HG03280 (cell line): ENCODE measurements around the gene ANKS1A.

Source experiments
- ATAC-seq: cut with Tn5 transposase; IDR thresholded peaks from one replicate; pipeline ENCODE4 v1.9.1; 2021; ENCODE audit warnings: mild to moderate bottlenecking, moderate library complexity; ENCODE audit not compliant: unreplicated experiment

Gene ANKS1A

DNA sequence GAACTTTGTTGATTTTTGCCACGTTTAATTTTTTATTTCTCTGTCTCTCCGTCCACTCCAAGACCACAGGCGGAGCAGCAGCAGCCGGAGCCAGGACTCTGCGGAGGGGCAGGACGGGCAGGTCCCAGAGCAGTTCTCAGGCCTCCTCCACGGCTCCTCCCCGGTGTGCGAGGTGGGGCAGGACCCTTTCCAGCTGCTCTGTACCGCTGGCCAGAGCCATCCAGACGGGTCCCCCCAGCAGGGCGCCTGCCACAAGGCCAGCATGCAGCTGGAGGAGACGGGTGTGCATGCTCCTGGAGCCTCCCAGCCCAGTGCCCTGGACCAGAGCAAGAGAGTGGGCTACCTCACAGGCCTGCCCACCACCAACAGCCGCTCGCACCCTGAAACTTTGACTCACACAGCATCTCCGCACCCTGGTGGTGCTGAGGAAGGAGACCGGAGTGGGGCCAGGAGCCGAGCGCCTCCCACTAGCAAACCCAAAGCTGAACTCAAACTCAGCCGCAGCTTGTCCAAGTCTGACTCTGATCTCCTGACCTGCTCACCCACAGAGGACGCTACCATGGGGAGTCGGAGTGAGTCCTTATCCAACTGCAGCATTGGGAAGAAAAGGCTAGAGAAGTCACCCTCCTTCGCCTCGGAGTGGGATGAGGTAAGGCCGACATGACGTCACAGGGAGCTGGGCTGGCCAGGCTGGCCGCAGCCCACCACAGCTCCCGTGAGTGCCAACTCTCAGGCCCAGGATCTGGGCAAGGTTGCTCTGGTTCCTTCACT, 128.5 kb downstream of the ANKS1A start:
- no peak for ATAC-seq

DNA sequence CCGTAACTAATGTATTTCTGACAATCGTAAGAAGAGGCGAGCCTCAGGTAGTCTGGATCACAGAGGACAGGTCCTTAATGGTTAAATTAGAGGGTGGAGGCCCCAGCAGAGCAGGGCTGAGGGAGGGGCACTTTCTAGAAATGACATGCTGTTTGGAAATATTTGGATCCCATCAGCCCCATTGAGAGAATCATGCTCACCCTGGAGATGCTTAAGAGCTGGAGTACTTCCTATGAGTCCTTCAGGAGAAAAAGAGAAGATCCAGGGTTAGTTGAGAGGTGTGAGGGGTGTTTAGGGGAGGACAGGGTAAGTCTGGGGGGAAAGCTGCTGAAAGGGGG, 129.1 kb downstream of the ANKS1A start:
- ATAC-seq, result no peak

DNA sequence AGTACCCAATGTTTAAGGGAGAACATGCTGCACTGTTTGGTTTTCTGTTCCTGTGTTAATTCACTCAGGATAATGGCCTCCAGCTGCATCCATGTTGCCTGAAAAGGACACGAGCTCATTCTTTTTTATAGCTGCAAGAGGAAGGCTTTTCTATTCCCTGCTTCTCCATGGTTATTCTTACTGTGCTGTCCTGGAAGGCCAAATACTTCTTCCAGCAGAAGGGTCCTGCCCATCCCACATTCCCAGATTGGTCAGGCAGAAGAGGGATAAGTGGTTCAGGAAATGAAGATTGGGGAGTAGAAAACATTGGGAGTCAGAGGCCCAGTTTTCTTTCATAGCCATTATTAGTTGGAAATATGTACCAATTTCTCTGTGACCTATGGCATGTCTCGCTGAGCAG, 129.7 kb downstream of the ANKS1A start:
- ATAC-seq, result no peak

DNA sequence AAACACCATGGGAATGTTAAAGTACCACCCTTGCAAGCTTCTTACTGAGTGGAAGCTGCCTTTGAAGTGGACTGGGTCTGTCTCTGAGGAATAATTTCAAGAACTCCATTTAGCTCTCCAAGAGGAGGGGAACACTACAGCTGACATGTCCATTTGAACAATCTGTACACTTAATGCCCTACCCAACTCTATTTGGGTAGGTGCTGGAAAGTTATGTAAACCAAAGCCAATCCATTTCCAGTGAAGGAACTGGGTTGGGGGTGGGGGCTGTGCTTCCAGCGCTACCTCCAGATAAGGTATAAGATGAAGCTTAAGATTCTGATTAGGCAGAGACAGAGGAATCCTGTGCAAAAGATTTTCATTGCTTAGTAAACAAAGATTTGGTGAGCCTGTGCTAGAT, 130.1 kb downstream of the ANKS1A start:
- ATAC-seq, result no peak

DNA sequence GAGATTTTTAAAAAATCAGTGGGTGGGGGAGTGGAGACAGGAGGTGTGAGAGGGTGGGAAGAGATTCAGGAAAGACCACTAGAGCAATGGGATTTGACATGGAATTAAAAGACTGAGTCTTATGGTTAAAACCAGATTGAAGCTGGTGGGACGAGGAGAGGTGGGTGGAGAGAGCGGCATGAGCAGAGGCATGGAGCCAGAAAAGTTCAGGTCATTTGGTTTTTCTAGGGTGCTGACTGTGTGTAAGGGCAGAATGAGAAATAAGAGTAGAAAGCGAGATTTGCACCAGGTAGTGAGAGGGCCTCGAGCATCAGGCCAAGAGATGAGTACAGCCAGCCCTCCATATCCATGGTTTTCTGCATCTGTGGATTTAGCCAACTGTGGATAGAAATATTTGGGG, 130.8 kb downstream of the ANKS1A start:
- no peak for ATAC-seq

DNA sequence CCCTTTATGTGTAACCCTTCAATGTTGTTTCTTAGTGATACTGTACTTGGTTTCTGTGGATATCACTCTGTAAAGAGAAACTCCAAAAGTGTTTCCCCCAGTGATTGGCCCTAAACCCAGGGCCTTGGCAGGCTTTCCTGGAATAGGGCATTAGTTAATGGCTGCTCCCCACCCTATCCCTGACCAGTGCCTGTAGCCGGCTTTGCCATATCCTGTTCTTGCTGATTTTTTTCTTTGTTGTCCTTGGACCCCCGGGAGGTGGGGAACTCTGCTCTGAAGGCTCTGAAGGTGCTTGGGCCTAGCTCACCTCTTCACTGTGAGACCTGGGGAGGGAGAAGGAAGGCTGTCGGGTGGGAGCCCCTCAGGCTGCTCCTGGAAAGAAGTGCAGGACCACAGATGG, 131.9 kb downstream of the ANKS1A start:
- no peak for ATAC-seq

DNA sequence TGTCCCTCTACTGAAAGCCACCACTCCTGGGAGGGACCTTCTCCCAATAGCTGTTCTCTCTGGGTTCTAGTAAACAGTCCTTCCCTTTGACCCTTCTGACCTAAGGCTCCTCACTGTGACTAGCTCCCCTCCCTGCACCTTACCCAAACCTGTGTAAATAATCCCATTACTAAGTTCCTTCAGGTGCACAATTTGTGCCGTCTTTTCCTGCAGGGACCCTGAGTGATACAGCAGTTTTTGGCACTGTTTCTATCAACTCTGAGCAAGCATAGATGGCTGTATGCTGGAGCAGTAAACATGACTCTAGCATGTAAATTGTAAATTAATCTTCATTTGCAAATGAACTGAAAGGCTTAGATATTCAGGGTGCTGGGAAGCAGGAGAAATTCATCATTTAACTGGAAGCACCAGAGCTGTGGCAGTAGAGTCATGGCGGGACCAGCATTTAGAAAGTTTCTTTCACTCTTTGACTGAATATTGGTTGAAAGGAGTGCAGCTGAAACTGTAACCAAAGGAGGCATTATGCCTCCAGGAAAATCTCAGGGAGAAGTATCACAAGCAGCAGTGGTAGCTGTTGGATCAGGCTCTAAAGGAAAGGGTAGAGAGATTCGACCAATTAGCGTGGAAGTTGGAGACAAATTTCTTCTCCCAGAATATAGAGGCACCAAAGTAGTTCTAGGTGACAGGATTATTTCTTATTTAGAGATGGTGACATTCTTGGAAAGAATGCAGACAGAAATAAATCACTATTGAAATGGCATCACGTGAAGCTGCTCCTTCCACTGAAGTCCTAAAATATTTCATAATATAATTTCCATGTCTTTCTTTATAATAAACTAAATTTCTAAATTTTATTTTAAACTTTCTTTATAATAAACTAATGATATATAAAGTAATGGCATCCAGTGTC, 134.3 kb downstream of the ANKS1A start:
- ATAC-seq, result no peak

DNA sequence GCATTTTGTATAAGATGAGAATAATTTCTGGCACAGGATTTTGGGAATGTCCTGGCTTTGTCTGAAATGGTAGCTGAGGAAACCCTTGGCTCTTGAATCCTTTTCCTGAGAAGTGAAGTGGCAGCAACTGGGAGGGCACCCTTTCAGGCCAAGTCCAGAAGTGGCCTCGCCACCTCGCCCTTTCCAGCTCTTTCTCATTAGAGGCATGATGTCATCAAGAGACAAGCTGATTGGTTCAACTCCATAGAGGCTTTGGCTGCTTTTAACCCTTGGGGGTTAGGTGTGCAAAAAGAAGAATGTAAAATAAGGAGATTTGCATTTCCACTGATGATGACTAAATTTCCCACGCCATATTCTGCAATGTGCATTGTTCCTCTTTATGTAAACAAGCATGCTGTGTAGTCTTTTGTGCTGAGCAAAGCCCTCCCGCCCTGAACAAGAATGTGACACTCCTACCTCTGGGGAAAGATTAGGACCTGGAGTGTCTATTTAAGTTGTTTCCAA, 135.5 kb downstream of the ANKS1A start:
- no peak for ATAC-seq

DNA sequence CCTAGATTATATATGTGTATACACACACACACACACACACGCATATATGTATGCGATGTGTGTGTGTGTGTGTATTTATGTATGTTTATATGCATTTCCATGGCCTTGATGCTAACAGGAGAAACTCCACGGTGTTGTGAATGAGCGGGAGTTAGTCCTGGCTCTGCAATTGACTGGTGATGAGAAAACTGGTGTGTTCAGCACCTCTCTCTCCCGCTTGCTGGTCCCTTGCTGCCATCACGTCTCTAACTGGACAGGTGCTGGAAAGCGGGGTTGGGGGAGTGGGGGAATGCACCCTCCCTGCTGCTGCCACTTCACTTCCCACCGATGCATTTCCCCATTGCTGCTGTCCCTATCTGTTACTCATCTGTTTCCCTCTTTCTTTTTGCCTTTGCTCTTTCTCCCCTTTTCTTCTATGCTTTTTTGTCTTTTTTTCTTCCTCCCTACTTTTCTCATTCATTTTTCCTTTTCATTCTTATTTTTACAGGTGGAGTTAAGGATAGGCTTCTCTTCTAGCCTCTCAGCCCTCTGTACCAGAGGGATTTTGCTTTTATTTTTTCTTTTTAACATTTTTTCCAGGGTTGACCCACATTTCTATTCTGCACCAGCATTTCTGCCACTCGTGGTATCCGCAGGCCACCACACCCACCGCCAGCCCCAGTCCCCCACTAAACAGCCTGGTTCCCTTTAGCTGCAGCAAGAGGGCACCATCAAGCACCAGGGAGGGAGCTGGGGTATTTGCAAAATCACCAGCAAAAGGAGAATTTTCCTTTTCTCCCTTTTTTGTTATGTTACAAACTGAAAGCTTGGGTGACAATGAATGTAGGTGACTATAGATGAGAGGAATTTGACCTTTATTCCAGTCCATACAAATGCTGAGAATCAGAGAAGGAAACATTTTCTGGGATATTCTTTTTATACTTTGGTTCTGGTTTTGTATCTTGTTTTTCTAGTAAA, 136.5 kb downstream of the ANKS1A start:
- ATAC-seq, result no peak

DNA sequence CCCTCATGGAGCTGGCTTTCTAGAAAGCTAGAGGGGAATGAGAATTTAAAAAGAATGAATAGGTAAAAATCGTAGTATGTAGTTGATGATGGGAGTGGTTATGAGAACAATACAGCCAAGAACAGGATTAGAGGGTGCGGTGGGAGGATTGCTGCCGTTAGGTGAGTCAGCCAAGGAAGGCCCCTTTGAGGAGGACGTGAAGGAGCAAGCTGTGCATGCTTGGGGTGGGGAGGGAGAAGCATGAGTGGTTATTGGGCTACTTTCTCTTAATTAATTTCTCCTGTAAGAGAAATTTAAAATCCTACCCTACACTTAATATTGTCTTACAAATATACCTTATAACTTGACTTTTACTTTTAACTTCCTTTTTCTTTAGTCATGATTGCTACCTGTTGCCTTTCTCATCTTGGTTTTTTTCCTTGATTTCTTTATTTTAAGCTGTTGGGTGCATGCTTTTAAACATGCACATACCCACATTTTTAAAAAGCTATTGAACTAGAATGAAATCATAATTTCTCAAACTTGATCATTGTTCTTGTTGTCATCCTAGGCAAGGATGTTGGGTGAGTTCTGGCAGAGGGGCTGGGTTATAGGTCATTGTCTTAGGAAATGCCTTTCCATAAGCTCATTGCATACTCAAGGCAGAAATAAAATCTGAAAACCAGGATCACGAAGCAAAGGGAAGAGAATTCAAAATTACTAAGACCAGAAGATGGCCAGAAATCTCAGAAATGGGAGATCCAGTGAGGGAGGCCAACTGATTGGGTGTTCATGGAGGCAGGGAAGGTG, 137.6 kb downstream of the ANKS1A start:
- ATAC-seq, result no peak

DNA sequence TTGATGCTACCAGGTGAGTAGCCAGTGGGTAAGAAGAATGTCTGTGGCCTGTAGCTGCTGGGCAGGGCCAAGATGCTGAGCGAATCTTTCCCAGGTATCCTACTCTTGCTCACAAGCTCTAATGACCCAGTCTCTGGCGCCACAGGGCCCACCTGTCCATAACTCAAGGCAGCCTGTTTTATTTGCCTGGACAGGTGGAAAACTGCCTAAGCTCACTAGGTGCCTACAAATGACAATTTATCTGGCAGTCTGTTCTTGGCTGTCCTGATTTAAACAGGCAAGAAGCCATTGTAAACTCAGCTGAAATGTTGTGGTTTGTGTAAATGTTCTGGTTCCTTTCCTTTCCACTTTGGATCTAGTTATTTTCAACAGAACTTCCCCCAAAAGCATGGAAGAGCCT, 138.8 kb downstream of the ANKS1A start:
- ATAC-seq, result no peak

DNA sequence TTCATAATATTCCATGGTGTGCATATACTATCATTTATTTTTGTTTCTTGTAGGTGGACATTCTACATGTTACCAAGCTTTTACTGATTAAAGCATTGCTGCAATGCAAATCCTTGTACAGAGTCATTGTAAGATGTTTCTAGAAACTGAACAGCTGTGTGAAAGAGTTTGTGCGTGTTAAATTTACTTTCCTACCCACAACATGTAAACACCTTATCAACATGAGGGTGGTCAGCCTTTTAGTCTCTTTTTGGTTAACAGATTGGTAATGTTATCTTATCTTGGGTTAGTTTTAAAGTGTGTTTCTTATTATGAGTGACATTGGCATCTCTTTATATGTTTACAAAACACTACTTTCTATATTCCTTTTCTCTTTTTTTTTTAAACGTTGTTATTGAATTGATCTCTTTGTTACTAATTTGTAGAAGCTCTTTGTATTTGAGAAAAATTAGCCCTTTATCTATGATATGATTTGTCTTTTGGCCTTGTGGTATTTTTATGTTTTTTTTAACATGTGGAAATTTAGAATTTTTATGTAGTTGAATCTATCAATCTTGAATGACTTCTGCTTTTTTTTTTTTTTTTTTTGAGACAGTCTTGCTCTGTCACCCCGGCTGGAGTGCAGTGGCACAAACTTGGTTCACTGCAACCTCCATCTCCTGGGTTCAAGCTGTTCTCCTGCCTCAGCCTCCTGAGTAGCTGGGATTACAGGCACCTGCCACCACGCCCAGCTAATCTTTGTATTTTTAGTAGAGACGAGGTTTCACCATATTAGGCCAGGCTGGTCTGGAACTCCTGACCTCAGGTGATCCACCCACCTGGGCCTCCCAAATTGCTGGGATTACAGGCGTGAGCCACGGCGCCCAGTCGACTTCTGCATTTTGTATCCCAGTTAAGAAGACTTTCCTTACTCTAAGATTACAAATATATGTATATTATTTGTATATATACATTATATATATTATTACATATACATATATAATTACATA, 140.0 kb downstream of the ANKS1A start:
- ATAC-seq, result no peak

DNA sequence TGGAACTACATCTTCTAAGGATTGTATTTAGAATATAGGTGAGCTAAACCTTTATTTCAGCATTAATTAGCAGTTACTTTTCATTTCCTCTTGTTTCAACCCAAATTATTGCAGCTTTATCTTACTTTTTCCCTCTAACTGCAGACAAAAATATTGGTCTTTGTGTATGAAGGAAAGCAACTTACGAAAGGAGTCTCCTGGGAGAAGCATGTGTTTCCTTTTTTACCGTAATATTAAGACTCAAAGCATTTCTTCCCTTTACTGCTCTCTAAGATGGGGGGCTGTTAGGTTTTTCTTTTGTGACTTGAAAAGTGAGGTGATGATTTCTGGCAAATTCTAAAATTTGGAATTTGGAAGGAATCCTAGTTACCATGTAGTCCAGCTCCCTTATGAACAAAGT, 141.0 kb downstream of the ANKS1A start:
- no peak for ATAC-seq

DNA sequence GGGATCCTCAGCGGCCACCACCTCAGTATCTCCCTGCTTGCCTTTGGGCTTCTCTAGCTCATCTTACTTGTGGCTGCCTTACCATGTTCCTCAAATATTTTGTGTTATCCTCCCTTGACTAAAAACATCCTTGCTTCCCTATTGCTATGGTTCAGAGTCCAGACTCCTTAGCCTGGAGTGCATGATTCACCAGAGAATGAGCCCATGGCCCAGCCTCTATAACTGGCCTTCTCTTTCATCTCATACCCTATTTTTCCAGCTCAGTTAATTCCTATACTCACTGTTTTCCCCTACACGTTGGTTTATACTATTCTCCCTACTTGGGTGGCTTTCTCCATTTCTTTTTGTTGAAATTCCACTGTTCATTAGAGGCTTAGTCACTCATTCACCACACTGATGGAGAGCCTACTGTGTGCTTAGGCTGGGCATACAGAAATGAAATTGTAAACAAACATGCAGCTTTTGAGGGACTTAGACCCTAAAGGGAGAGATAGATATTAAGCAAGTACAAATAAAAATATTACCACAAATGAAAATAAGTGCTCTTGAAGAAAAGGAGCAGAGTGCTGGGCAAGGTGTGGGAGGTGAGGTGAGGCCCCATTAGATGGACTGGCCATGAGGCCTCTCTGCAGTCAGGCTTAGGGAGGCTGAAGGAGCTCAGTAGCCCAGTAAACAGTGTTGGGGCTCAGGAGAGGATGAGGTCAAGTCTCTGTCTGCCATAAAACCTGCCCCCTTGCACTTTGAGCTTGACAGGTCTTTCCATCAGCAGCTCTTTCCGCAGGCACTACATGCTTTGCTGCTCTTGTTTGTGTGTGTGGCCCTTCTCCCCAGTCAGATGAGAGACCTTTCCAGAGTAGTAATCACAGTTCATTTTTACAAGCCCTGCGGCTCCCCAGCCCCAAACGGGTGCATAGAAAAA, 142.8 kb downstream of the ANKS1A start:
- no peak for ATAC-seq

DNA sequence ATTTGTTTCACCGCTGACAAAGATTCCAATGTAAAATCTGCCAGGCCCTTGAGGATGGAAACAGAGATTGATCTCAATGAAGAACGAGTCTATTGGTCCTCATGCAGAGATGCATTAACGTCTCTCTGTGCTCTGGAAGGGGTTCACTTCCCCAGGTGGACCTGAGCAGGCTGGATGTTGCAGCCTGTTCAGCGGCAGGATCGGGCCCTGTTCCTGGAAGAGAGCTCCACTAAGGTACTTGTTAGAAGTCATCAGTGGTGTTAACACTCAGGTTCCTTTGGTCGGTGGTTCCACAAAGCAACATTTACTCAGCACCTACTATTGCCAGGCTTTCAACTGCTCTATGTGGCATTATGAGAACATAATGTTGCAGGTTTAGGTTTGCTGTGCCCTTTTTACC, 144.6 kb downstream of the ANKS1A start:
- ATAC-seq, result no peak

DNA sequence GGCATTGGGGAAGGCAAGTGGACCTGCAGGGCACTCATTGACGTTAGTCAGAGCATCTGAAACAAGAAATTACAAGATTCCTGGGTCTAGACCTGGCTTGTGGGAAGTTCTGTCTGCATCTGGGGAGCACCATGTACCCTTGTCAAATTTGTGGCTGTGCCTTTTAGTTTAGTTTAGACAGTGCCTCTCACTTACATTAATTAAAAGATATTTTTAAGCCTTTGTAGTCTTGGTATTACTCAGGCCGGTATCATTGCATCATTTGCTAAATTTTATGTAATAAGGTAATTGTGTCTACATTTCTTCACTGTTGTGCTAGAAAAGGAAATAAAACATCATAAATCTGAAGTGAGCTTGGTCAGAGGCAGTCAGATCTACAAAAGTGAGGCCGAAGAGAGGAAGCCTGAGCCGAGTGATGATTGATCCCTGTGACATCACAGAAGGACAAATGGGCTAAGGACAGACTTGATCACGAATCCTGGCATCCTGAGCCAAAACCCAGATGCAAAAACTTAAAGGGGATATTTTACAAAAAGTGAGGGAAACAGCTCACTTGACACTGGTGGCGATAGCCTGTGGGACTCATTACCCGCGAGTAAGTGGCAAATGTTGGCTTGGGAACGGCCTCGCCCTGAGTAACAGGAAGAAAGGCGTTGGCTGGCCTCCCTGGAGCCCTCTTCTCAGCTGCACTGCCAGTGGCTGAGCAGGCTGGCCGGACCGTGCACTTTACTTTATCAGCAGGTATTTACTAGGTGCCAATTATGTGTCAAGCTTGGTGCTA, 145.5 kb downstream of the ANKS1A start:
- ATAC-seq, result no peak

DNA sequence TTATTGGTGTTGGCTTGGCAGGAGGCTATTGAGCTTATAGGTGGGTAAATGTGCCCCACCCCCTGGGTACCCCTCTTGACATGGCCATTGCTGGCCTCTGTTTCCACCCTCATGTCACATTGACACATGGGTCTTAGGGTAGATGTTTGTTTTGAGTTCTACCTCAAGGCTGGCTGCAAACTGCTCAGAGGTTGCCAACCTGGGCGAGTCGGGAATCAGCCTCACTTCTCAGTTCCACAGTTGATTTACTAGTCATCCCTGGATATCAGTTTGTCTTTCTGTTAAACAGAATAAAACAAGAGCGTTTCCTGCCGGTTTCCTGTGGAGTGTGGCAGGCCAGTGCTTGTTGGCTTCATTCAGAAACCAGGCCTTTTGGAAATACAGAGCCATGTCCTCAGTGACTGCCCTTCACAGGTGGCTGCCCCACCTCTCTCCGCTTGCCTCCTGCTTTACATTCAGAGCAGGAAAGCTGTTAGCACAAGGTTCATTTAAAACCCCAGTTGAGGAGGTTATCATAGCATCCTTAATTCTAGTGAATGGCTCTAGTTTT, 146.5 kb downstream of the ANKS1A start:
- ATAC-seq, result no peak
